Muscle of back (tissue), 11 donors: ENCODE measurements around the gene IL17RE. TPM values are rescaled to one million over a fixed set of nuclear protein-coding genes. Genes with fewer than 3 reads are reported as not detected.

Experiments used
- DNase-seq, 3 donors: peaks; one replicate each; pipeline versions ENCODE4 v3.0.0 to v3.0.0-alpha.2; 2013
- polyA plus RNA-seq, 10 donors: library from polyadenylated mRNA; unstranded; fragments of 120-200 nt; gene quantifications; one replicate each; pipeline ENCODE4 v1.2.1, GENCODE V29; 2013; ENCODE audit not compliant: insufficient read length in 10 of 10

Gene IL17RE
- polyA plus RNA-seq, 10 donors: 0.97 to 14.4 (median 1.7) TPM

DNA sequence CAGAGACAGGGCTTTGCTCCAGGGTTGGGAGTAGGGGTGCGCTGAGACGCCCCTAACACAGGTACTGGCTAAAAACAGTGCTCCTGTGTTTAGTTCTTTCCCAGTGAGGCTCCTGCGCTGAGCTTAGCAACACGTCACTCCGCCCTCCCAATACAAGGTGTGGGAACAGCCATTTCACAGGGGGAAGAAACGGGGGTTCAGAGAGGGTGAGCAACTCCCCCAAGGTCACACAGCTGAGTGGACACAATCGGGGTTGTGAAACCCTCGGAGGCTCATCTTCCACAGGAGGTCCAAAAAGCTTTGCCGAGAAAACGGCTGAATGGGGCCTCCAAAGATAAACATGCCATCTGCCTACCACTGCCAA, 48.9 kb downstream of the IL17RE start:
- no peak for DNase-seq

DNA sequence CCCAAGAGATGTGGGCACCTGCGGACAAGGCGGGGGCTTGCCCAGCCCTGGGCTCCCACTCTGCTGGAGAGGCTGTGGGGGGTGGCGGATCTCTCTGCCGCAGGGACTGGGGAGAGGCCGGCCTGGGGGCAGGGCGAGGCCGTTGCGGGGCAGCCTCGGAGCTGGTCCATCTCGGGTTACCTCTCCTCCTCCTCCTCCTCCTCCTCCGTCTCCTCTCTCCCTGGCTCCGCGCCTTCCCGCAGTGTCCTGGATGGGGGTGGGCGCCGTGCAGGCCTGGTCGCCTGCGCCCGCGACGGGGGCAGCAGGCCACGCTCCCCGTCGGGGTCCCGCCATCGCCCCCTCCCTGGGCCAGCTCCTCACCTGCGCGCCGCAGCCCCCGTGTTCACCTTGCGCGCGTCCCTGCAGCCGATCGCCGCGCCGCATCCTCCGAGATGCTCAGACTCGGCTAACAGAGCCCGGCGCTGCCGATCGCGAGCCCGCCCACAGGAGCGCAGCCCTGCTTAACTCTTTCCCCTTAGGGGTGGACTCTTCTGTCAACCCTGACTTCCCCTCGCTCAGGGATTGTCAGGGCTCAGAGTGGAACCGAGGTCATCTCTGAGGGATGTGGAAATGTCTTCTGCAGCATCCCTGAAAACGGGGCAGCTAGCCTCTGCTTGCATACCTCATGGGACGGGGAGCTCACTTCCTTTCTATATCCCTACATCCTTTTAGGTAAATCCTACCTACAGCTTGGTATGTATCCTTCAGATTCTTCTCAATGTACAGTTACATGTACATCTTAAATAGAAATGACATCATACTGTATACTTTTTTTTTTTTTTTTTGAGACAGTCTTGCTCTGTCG, 49.5 kb downstream of the IL17RE start, which contains the start of gene PRRT3:
TSS of gene PRRT3 (minus strand) at position 447 of the 844 bp plus-strand sequence. CDS start 2,293 bp downstream, outside the sequence.
- DNase-seq: peak in 1 of 3 donors; percentile 75

DNA sequence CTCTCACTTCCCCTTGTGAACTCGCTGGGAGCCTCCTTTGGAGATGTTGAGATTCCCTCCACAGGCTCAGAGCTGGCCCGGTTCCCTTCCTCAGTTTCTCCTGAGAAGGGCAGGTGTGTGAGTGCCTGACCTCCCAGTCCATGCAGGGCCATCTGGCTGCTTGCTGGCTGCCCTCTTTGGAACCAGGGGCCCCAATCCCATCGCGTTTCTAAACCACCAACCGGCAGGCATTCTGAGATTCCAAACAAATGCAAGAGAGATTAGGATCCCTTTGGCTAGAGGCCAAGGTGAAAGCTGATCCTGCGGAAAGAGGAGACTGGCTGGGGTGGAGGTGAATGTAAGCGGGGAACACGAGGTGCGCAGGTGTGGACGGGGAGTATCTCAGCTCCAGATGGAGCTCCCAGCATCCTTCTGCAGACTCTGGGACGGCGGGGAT, 52.4 kb downstream of the IL17RE start:
- DNase-seq: no peak

DNA sequence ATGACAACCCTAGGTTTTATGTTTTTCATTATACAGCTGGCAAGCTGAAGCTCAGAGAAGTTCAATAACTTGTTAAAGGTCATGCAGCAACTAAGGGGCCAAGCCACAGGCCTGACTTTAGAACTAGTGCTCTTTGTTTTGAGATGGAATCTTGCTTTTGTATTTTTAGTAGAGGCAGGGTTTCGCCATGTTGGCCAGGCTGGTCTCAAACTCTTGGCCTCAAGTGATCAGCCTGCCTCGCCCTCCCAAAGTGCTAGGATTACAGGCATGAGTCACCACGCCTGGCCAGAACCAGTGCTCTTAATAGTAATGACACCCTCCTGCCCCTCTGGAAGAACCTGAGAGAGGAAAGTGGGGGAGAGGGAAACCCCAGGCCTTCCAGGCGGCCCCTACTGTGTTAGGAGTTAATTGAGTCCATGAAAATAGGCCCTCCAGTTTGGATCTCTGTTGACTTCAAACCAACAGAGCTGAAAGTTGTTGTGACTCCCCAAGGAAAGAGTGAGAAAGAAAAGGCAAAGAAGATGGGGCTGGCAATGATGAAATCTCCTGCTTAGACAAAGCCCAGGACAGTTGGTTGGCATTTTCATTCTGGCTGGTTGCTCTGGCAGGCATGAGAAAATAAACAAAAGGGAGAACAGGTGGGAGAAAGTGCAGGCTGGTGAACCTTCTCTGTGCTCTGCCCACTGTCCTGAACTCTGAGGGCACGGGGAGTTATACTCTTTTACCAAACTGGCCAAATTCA, 53.1 kb downstream of the IL17RE start:
- DNase-seq: no peak

GRCh38 chr3:9957214-9957613, 54.6 kb downstream of the IL17RE start:
- no peak for DNase-seq

DNA sequence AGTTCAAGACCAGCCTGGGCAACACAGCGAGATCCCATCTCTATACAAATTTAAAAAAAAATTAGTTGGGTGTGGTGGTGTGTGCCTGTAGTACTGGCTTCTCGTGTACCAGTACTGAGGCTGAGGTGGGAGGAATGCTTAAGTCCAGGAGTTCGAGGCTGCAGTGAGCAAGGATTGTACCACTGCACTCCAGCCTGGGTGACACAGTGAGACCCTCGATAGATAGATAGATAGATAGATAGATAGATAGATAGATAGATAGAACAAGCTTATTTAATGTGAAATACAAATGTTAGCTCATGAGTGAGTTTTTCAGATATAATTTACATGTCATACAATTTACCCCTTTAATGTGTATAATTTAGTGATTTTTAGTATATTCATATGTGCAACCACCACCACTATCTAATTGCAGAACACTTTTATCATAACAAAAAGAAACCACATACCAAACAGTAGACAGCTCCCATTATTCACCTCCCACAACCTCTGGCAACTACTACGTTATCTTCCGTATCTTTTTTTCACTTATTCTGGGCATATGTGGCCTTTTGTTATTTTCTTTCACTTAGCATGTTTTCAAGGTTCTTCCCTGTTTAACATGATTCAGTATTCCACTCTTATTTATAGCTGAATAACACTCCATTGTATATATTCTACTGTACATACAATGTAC, 62.7 kb downstream of the IL17RE start:
- DNase-seq: no peak

Other genes with a start within 250 kb of the IL17RE start
- gene CPNE9, start 199.0 kb upstream of the IL17RE start, polyA plus RNA-seq: not detected
- gene BRPF1, start 171.1 kb upstream of the IL17RE start, polyA plus RNA-seq: 10 to 100 TPM; 10.8 to 17.3 (median 12.9) TPM
- gene OGG1, start 152.9 kb upstream of the IL17RE start, polyA plus RNA-seq: 10 to 100 TPM; 22.3 to 42.0 (median 28.0) TPM
- 10 to 100 TPM in 9 of 10 donors, 1 to 10 TPM in 1; 10.0 to 19.5 (median 14.5) TPM for gene CAMK1, start 132.9 kb upstream of the IL17RE start, polyA plus RNA-seq
- 10 to 100 TPM; 49.2 to 56.4 (median 53.4) TPM for gene TADA3, start 110.4 kb upstream of the IL17RE start, polyA plus RNA-seq
- 100 to 1,000 TPM in 1 of 10 donors, 10 to 100 TPM in 9; 58.5 to 101 (median 82.9) TPM for gene ARPC4, start 109.8 kb upstream of the IL17RE start, polyA plus RNA-seq
- 10 to 100 TPM; 15.7 to 53.1 (median 23.5) TPM for gene TTLL3, start 92.6 kb upstream of the IL17RE start, polyA plus RNA-seq
- 10 to 100 TPM; 22.9 to 32.7 (median 27.8) TPM for gene RPUSD3, start 58.8 kb upstream of the IL17RE start, polyA plus RNA-seq
- 1 to 10 TPM in 1 of 10 donors, under 1 TPM in 7, not detected in 2; 0.21 to 1.1 (median 0.41) TPM for gene CIDEC, start 22.6 kb upstream of the IL17RE start, polyA plus RNA-seq
- 10 to 100 TPM; 24.6 to 33.7 (median 28.8) TPM for gene JAGN1, start 12.2 kb upstream of the IL17RE start, polyA plus RNA-seq
- gene IL17RC, start 14.2 kb downstream of the IL17RE start, polyA plus RNA-seq: 10 to 100 TPM; 15.2 to 37.4 (median 22.1) TPM
- 10 to 100 TPM; 21.4 to 39.8 (median 29.4) TPM for gene CRELD1, start 31.0 kb downstream of the IL17RE start, polyA plus RNA-seq
- gene PRRT3, start 49.6 kb downstream of the IL17RE start, polyA plus RNA-seq: 1 to 10 TPM in 9 of 10 donors, under 1 TPM in 1; 0.92 to 2.9 (median 1.7) TPM
- gene EMC3, start 84.0 kb downstream of the IL17RE start, polyA plus RNA-seq: 10 to 100 TPM; 31.8 to 44.7 (median 39.0) TPM
- gene FANCD2, start 123.6 kb downstream of the IL17RE start, polyA plus RNA-seq: 10 to 100 TPM in 4 of 10 donors, 1 to 10 TPM in 6; 5.8 to 11.8 (median 9.8) TPM
- not detected for gene FANCD2OS, start 205.4 kb downstream of the IL17RE start, polyA plus RNA-seq
- 100 to 1,000 TPM; 119 to 163 (median 143) TPM for gene BRK1, start 212.8 kb downstream of the IL17RE start, polyA plus RNA-seq
- 10 to 100 TPM; 41.0 to 53.0 (median 44.5) TPM for gene VHL, start 238.9 kb downstream of the IL17RE start, polyA plus RNA-seq